Karpas-422 (cell line): ENCODE data around the gene MYO5A. TPM values are rescaled to one million over a fixed set of nuclear protein-coding genes. Genes with fewer than 3 reads are reported as not detected.

Experiments
- DNase-seq: peaks from one replicate; pipeline ENCODE4 v3.0.0-alpha.2; 2015
- H2AFZ ChIP-seq: fragments of 200-600 bp; sonication (generic); 2 replicates; pipeline ENCODE4 v1.6.1; 2014; ENCODE audit warnings: antibody characterized with exemption, low read length, mixed read lengths
- H3K27ac ChIP-seq: fragments of 200-600 bp; sonication (generic); 2 replicates; pipeline ENCODE4 v1.5.1; 2014; ENCODE audit warnings: mild to moderate bottlenecking, low read length, moderate library complexity
- H3K27me3 ChIP-seq: fragments of 200-600 bp; sonication (generic); 2 replicates; pipeline ENCODE4 v1.6.1; 2014; ENCODE audit warnings: low read length, mixed read lengths
- H3K36me3 ChIP-seq: fragments of 200-600 bp; sonication (generic); 2 replicates; pipeline ENCODE4 v1.6.1; 2014; ENCODE audit warnings: low read length, mixed read lengths; ENCODE audit not compliant: insufficient read depth
- H3K4me1 ChIP-seq: fragments of 200-600 bp; sonication (generic); 2 replicates; pipeline ENCODE4 v1.6.1; 2014; ENCODE audit warnings: mild to moderate bottlenecking, low read length, mixed read lengths
- H3K4me2 ChIP-seq: fragments of 200-600 bp; sonication (generic); 2 replicates; pipeline ENCODE4 v1.6.1; 2014; ENCODE audit warnings: low read length, low read depth, mild to moderate bottlenecking; ENCODE audit not compliant: poor library complexity, severe bottlenecking
- H3K4me3 ChIP-seq: fragments of 200-600 bp; sonication (generic); 2 replicates; pipeline ENCODE4 v1.5.1; 2014; ENCODE audit warnings: mild to moderate bottlenecking, antibody characterized with exemption, low read length, mixed read lengths
- H3K79me2 ChIP-seq: fragments of 200-600 bp; sonication (generic); 2 replicates; pipeline ENCODE4 v1.6.1; 2014; ENCODE audit warnings: mild to moderate bottlenecking, low read length, mixed read lengths
- H3K9ac ChIP-seq: fragments of 200-600 bp; sonication (generic); 2 replicates; pipeline ENCODE4 v1.6.0; 2014; ENCODE audit warnings: low read length
- H3K9me2 ChIP-seq: fragments of 200-600 bp; sonication (generic), shearing (Covaris generic); replicated peaks from 2 replicates; pipeline ENCODE4 v1.6.0; 2014; ENCODE audit warnings: mild to moderate bottlenecking, low read length, moderate library complexity; ENCODE audit not compliant: insufficient read depth
- H3K9me3 ChIP-seq: fragments of 300-700, 200-600 bp; sonication (generic); 2 replicates; pipeline ENCODE4 v1.6.1; 2014; ENCODE audit warnings: low read length, mixed read lengths
- H4K20me1 ChIP-seq: fragments of 200-600 bp; sonication (generic); 2 replicates; pipeline ENCODE4 v1.6.1; 2014; ENCODE audit warnings: mild to moderate bottlenecking, antibody characterized with exemption, low read length, low read depth; ENCODE audit not compliant: insufficient read depth
- total RNA-seq: library from RNA; depleted of rRNA; stranded (reverse); fragments of >200 nt; shearing (Covaris generic); gene quantifications from 2 replicates; pipeline ENCODE4 v1.2.3, GENCODE V29; 2014; ENCODE audit warnings: low replicate concordance

The MYO5A gene
- total RNA-seq, 1 experiment from 2014 or later: 34.8 TPM

GRCh38 chr15:52334491-52335160, 194.1 kb downstream of the MYO5A start:
- no peak overlapping the region for H3K4me3 ChIP-seq
- no peak for DNase-seq
- H3K9me2 ChIP-seq: no peaks in the 10 kb centered on the region
- H3K79me2 ChIP-seq: no peaks in the 10 kb centered on the region
- H3K27me3 ChIP-seq: no peaks in the 10 kb centered on the region
- H2AFZ ChIP-seq: no peak overlapping the region
- peaks cover 38% of the 10 kb centered on the region for H3K4me1 ChIP-seq
- no peak overlapping the region for H3K27ac ChIP-seq
- no peak overlapping the region for H3K4me2 ChIP-seq
- no peaks in the 10 kb centered on the region for H3K9me3 ChIP-seq
- H3K36me3 ChIP-seq: peaks cover 8% of the 10 kb centered on the region; the same call in 1 of the 2 replicates
- no peak overlapping the region for H3K9ac ChIP-seq
- no peaks in the 10 kb centered on the region for H4K20me1 ChIP-seq

- Histone ChIP-seq H3K27me3 (no peaks in the 10 kb centered on the region), H3K79me2 (no peaks in the 10 kb centered on the region), H3K27ac (peak overlapping the region; percentile 50), H3K9ac (peak overlapping the region; percentile 46), H3K36me3 (peaks cover 8% of the 10 kb centered on the region; the same call in 1 of the 2 replicates), H3K9me3 (no peaks in the 10 kb centered on the region), H3K4me1 (peaks cover 29% of the 10 kb centered on the region), H2AFZ (peak overlapping the region; percentile 65; the same call in 1 of the 2 replicates), H3K9me2 (no peaks in the 10 kb centered on the region), H3K4me2 (peak overlapping the region; percentile 61), H4K20me1 (no peaks in the 10 kb centered on the region), H3K4me3 (peak overlapping the region; percentile 14; the same call in 1 of the 2 replicates)
- peak; percentile 89 for DNase-seq
These were observed 197.0 kb downstream of the MYO5A start for GRCh38 chr15:52331490-52332240.

- no peak overlapping the region for H3K9ac ChIP-seq
- H3K79me2 ChIP-seq: no peaks in the 10 kb centered on the region
- peaks cover 26% of the 10 kb centered on the region for H3K4me1 ChIP-seq
- H3K9me2 ChIP-seq: no peaks in the 10 kb centered on the region
- peaks cover 4% of the 10 kb centered on the region; the same call in 1 of the 2 replicates for H3K36me3 ChIP-seq
- no peaks in the 10 kb centered on the region for H3K9me3 ChIP-seq
- H3K27me3 ChIP-seq: no peaks in the 10 kb centered on the region
- DNase-seq: no peak
- no peak overlapping the region for H3K4me3 ChIP-seq
- H3K4me2 ChIP-seq: no peak overlapping the region
- H3K27ac ChIP-seq: no peak overlapping the region
- H4K20me1 ChIP-seq: no peaks in the 10 kb centered on the region
- H2AFZ ChIP-seq: no peak overlapping the region
These were observed 198.7 kb downstream of the MYO5A start for GRCh38 chr15:52329987-52330386.

- Histone ChIP-seq H3K4me3 (no peak overlapping the region), H3K79me2 (no peaks in the 10 kb centered on the region), H2AFZ (no peak overlapping the region), H3K27me3 (no peaks in the 10 kb centered on the region), H3K9me3 (no peaks in the 10 kb centered on the region), H3K4me2 (no peak overlapping the region), H4K20me1 (no peaks in the 10 kb centered on the region), H3K9ac (no peak overlapping the region), H3K9me2 (no peaks in the 10 kb centered on the region), H3K4me1 (peaks cover 26% of the 10 kb centered on the region), H3K27ac (no peak overlapping the region), H3K36me3 (no peaks in the 10 kb centered on the region; the same call in 1 of the 2 replicates)
- DNase-seq: no peak
These were observed 199.5 kb downstream of the MYO5A start for GRCh38 chr15:52329150-52329549.

- Histone ChIP-seq H3K4me1 (peaks cover 26% of the 10 kb centered on the region), H3K9me3 (no peaks in the 10 kb centered on the region), H4K20me1 (no peaks in the 10 kb centered on the region), H3K9ac (no peak overlapping the region), H3K4me3 (no peak overlapping the region), H3K36me3 (no peaks in the 10 kb centered on the region; the same call in 1 of the 2 replicates), H3K27me3 (no peaks in the 10 kb centered on the region), H3K79me2 (no peaks in the 10 kb centered on the region), H3K27ac (no peak overlapping the region), H2AFZ (no peak overlapping the region), H3K4me2 (no peak overlapping the region), H3K9me2 (no peaks in the 10 kb centered on the region)
- DNase-seq: no peak
These were observed 200.0 kb downstream of the MYO5A start for GRCh38 chr15:52328680-52329079.

- Histone ChIP-seq H3K4me3 (no peak overlapping the region), H3K27ac (no peak overlapping the region), H3K27me3 (no peaks in the 10 kb centered on the region), H3K4me1 (peaks cover 10% of the 10 kb centered on the region), H3K9me3 (no peaks in the 10 kb centered on the region), H3K79me2 (no peaks in the 10 kb centered on the region), H3K4me2 (no peak overlapping the region), H3K9me2 (no peaks in the 10 kb centered on the region), H4K20me1 (no peaks in the 10 kb centered on the region), H3K9ac (no peak overlapping the region), H2AFZ (no peak overlapping the region), H3K36me3 (no peaks in the 10 kb centered on the region; the same call in 1 of the 2 replicates)
- no peak for DNase-seq
These were observed 201.9 kb downstream of the MYO5A start for GRCh38 chr15:52326756-52327155.

GRCh38 chr15:52324109-52324508, 204.6 kb downstream of the MYO5A start:
- Histone ChIP-seq H3K27me3 (no peaks in the 10 kb centered on the region), H3K36me3 (peaks cover 5% of the 10 kb centered on the region; the same call in 1 of the 2 replicates), H3K9me3 (no peaks in the 10 kb centered on the region), H3K79me2 (no peaks in the 10 kb centered on the region), H3K9me2 (no peaks in the 10 kb centered on the region), H3K4me2 (no peak overlapping the region), H3K4me3 (no peak overlapping the region), H2AFZ (no peak overlapping the region), H3K9ac (no peak overlapping the region), H3K4me1 (no peaks in the 10 kb centered on the region), H4K20me1 (no peaks in the 10 kb centered on the region), H3K27ac (no peak overlapping the region)
- no peak for DNase-seq

- no peaks in the 10 kb centered on the region for H3K79me2 ChIP-seq
- no peaks in the 10 kb centered on the region for H3K9me3 ChIP-seq
- no peak for DNase-seq
- no peak overlapping the region for H2AFZ ChIP-seq
- no peaks in the 10 kb centered on the region for H3K9me2 ChIP-seq
- H3K9ac ChIP-seq: no peak overlapping the region
- no peak overlapping the region for H3K27ac ChIP-seq
- H3K36me3 ChIP-seq: peaks cover 13% of the 10 kb centered on the region; the same call in 1 of the 2 replicates
- H3K4me1 ChIP-seq: no peaks in the 10 kb centered on the region
- H3K4me3 ChIP-seq: no peak overlapping the region
- no peaks in the 10 kb centered on the region for H3K27me3 ChIP-seq
- H3K4me2 ChIP-seq: no peak overlapping the region
- H4K20me1 ChIP-seq: no peaks in the 10 kb centered on the region
These were observed 209.8 kb downstream of the MYO5A start for GRCh38 chr15:52318729-52319500.
